NCI-H2029 treated with DMSO at 0.1 percent for 48 hours (cell line): ENCODE results near the gene CAPN13.

Experiments used
- DNase-seq: peaks from one replicate; lab custom pipeline; 2025; lab: John Stamatoyannopoulos, UW

The CAPN13 gene

GRCh38 chr2:30683236-30683956 lies 123.8 kb downstream of the CAPN13 start:
- no peak for DNase-seq

- no peak for DNase-seq
Measured at GRCh38 chr2:30681022-30681421, 126.2 kb downstream of the CAPN13 start.

- no peak for DNase-seq
Measured at GRCh38 chr2:30680121-30680520, 127.1 kb downstream of the CAPN13 start.

GRCh38 chr2:30679426-30680088 lies 127.7 kb downstream of the CAPN13 start:
- DNase-seq = no peak

GRCh38 chr2:30678410-30679137 lies 128.7 kb downstream of the CAPN13 start:
- no peak for DNase-seq

DNA sequence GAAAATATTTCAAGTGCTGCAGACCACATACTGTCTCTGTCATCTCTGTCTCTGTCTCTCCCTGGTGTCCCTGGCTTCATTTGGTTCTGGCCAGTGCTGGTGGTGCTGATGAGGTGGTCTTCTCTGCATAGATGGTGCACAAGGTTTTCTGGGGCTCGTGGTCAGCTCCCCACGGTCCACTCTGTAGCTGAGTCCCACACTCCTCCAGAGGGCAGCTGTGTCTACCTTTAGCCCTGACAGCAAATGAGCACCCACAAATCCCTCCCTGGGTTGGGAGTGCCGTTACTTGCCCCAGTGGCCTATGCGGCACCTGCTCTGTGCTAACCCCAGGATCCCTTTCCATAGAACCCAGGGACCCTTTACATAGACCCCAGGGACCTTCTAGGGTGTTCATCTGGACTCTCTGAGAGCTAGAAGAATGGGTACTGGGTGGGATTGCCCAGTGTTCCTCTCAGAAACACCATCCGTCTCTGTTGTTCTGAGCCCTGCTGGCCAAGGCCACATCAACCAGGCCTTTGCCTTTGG lies 129.3 kb downstream of the CAPN13 start:
- DNase-seq = no peak

GRCh38 chr2:30677231-30677630 lies 130.0 kb downstream of the CAPN13 start:
- DNase-seq = no peak

- no peak for DNase-seq
Measured at GRCh38 chr2:30675758-30676157, 131.5 kb downstream of the CAPN13 start.

DNA sequence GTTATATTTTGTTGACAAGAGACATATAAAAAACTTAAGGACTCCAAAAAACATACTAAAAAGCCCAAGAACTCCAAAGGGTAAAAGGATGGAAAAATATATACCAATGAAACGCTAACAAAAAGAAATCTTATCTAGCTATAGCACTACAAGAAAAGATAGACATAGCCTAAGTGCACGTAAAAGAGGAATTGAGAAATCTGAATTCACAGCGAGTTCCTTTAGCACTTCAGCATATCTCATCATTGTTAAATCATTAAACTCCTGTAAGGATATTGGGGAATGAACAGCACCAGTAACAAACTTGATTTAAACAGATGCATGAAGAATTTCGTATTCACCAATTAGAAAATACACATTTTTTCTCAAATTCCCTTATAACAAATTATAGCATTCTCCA lies 134.1 kb downstream of the CAPN13 start:
- DNase-seq = no peak
